ENCODE data around the gene CPA3.

CPA3 gene

GRCh38 chr3:148924562-148924961 lies 59.5 kb downstream of the CPA3 start:
- no peak for DNase-seq

DNA sequence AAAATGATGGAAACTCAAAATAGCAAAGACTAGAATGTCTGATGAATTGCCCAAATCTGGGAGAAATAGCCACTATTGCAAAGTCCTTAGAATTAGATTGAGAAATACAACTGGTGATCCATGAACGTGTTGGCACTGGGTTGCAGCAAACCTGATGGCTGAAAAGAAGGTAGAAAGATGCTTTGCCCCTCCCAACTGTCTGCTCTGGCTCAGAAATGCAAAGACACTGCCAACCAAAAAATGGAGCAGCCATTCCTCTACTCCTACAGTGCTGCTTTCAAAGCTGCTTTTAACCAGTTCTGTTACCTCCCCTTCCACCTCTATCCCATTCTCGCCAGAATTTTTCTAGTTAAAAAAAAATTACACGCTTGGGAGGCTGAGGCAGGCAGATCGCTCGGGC lies 60.7 kb downstream of the CPA3 start:
- DNase-seq: no peak

GRCh38 chr3:148930752-148931151 lies 65.7 kb downstream of the CPA3 start:
- no peak for DNase-seq

DNA sequence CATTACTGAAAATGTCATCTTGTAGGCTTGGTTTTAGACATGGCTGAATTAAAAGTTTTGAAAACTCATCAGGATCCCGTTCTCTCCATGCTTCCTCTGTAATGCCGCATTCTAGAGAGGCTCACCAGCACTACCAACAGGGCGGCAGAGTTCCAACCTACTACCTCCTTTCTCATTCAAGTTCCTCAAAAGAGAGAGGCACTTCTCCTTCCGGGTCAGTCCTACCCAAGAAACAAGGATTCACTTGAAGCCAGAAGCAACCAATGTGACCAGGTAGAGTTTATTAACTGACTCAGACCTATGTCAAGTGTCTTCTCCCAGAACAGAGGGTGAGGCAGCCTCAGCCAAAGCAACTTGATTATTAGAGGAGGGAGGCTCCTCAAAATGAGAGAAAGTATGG lies 66.5 kb downstream of the CPA3 start:
- no peak for DNase-seq

DNA sequence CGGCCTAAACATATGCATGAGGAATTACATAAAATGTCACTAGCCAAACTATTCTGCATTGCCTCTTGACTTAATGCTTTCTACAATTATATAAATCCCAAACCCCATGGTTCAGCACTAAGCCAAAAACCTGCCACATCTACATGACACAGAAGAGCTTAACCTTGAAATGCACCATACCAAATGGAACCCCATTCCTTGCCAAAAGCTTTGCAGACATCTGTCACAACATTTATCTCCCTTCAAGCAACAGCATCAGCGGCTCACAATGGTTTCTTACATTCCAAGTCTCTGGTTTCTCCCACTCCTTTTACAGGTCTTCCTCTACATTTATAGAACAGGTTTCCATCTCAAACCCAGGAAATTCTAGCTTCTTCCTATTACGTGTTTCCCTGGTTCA lies 67.9 kb downstream of the CPA3 start:
- DNase-seq: no peak

DNA sequence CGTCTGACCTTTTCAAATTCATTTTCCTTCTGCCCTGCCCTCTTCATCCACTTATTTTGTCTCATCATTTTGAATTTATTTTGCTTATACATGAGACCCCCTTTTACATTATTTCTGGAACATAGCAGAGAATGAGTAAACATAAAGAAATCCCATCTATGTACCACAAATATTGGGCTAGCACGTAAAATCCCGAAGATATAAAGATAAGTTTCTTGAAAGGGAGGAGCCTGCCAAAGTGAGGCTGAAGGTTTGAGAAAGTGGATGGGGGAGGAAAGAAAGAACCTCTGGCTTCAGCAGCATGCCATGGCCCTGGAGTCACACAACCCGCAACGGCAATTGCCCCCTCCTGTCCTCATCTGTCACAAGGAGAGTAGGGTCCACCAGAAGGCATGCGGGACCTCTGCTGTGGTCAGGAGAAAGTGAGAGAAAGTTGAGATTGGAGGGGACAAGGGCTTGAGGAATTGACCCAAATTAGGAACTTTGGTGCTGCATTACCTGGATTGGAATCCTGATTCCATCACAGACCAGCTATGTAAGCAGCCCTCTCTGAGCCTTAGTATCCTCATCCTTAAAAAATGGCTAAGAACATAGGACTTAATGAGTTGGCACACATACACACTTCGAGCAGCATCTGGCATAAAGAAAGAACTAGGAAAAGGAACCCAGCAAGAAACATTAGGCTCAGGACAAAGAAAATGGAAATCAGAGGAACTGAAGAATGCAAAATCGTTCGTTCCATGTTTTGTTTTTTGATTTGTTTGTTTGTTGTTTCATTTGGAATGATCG lies 72.6 kb downstream of the CPA3 start:
- DNase-seq: no peak

- DNase-seq: no peak
These were observed 73.2 kb downstream of the CPA3 start for GRCh38 chr3:148938306-148938705.

DNA sequence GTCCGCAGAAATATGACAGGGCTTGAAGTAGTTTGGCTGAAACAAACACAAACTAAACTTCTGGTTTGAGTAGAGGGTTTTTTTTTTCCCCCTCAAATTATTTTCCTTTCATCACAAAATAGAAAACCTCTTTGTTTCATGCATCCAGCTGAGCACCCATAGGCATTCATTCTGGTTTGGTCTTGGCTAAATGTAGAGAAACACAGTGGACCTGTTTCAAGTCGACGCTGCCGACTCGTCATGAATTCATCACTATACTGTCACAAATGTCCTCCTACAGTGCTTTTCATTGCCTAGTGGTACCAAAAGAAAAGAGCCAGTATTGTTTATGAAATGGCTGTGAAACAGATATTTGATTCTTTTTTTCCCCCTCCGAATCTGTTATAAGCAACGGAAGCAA lies 73.8 kb downstream of the CPA3 start:
- no peak for DNase-seq

GRCh38 chr3:148940983-148941382 lies 75.9 kb downstream of the CPA3 start:
- DNase-seq: no peak

GRCh38 chr3:148943506-148944205 lies 78.6 kb downstream of the CPA3 start:
- DNase-seq: peak; percentile 87

- no peak for DNase-seq
These were observed 80.0 kb downstream of the CPA3 start for GRCh38 chr3:148945116-148945515.
